NCI-H345 treated with DMSO at 0.1 percent for 48 hours (cell line): ENCODE measurements around the gene HSD17B14.
"Not testable (repeated sequence)": the region's sequence is repeated elsewhere in the genome, so short reads cannot be mapped to it uniquely, and the experiment has no call there.

Experiments used
- DNase-seq: peaks from one replicate; lab custom pipeline; 2025; ENCODE audit not compliant: unreplicated experiment; lab: John Stamatoyannopoulos, UW

HSD17B14 gene

GRCh38 chr19:48836089-48837017 lies at the start of gene HSD17B14:
HSD17B14 (minus strand) TSS chr19:48836491; CDS start chr19:48836411, 80 bp downstream.
- DNase-seq, result peak; percentile 48

- no peak for DNase-seq
These were observed 47.4 kb upstream of the HSD17B14 start for GRCh38 chr19:48883726-48884125.

GRCh38 chr19:48881741-48882657 lies 45.7 kb upstream of the HSD17B14 start:
- DNase-seq, result no peak

- not testable (repeated sequence) for DNase-seq
These were observed 43.4 kb upstream of the HSD17B14 start for GRCh38 chr19:48879696-48880095.

GRCh38 chr19:48879025-48879637 lies 42.8 kb upstream of the HSD17B14 start:
- no peak for DNase-seq

GRCh38 chr19:48878196-48879024 lies 42.1 kb upstream of the HSD17B14 start:
- DNase-seq, result no peak

GRCh38 chr19:48877855-48878195 lies 41.5 kb upstream of the HSD17B14 start:
- DNase-seq, result no peak

GRCh38 chr19:48876043-48876981 lies 40.0 kb upstream of the HSD17B14 start:
- DNase-seq, result not testable (repeated sequence)

- DNase-seq, result no peak
These were observed 38.2 kb upstream of the HSD17B14 start for GRCh38 chr19:48874303-48875135.

- no peak for DNase-seq
These were observed 37.4 kb upstream of the HSD17B14 start for GRCh38 chr19:48873476-48874302.

- peak; percentile 14 for DNase-seq
These were observed 36.7 kb upstream of the HSD17B14 start for GRCh38 chr19:48872884-48873475.

- peak; percentile 87 for DNase-seq
These were observed 36.0 kb upstream of the HSD17B14 start, which contains the start of gene PPP1R15A for GRCh38 chr19:48872182-48872883. PPP1R15A (plus strand) TSS chr19:48872421; CDS start chr19:48873234, 813 bp downstream.

GRCh38 chr19:48871471-48872181 lies 35.3 kb upstream of the HSD17B14 start:
- not testable (repeated sequence) for DNase-seq

- DNase-seq, result no peak
These were observed 33.8 kb upstream of the HSD17B14 start for GRCh38 chr19:48870048-48870447.

- no peak for DNase-seq
These were observed 32.0 kb upstream of the HSD17B14 start, which contains the start of gene PLEKHA4 for GRCh38 chr19:48868114-48868886. PLEKHA4 (minus strand) TSS chr19:48868617; CDS start chr19:48867620, 997 bp downstream.
